SK-N-SH (cell line): Measurements from ENCODE around the gene UBTD1. TPM values are rescaled to one million over a fixed set of nuclear protein-coding genes. Genes with fewer than 3 reads are reported as not detected.

Source experiments
- CTCF ChIA-PET: fragments of 300-600, 350-600 bp; formaldehyde crosslinking; extraction: SDS; loops from one replicate; lab custom pipeline; 2021; lab: Yijun Ruan, JAX
- POLR2A ChIA-PET: fragments of 350-600 bp; sonication (Branson Sonifier 250); formaldehyde crosslinking; extraction: SDS; loops from one replicate; lab custom pipeline; 2020; ENCODE audit warnings: antibody characterized with exemption, inconsistent platforms; lab: Yijun Ruan, JAX
- DNase-seq: peaks from one replicate; pipeline ENCODE4 v3.0.0; 2012
- H2AFZ ChIP-seq: fragments of 200-600 bp; sonication (generic); 2 replicates; pipeline ENCODE4 v1.8.1; 2016; ENCODE audit warnings: antibody characterized with exemption, mild to moderate bottlenecking, low read depth
- H3F3A ChIP-seq: fragments of 200-600 bp; sonication (generic); replicated peaks from 2 replicates; pipeline ENCODE3; 2016; ENCODE audit warnings: antibody characterized with exemption, mild to moderate bottlenecking; ENCODE audit not compliant: insufficient read depth
- H3K27ac ChIP-seq, 2 experiments: fragments of 200-500 bp in 1 of 2; fragments of 200-600 bp in 1 of 2; sonication (Bioruptor generic) in 1 of 2; sonication (generic), shearing (Covaris generic) in 1 of 2; 2 replicates each; pipeline versions ENCODE4 v1.5.1 to v1.6.1; 2014 to 2016; ENCODE audit warnings: low read depth in 2 of 2, inconsistent platforms in 1 of 2, low read length in 1 of 2, mild to moderate bottlenecking in 1 of 2, mixed read lengths in 1 of 2
- H3K27me3 ChIP-seq: fragments of 200-600 bp; sonication (generic), shearing (Covaris generic); 2 replicates; pipeline ENCODE4 v1.6.1; 2016; ENCODE audit warnings: mixed run types; ENCODE audit not compliant: insufficient read depth
- H3K36me3 ChIP-seq, 2 experiments: fragments of 200-500 bp in 1 of 2; fragments of 200-600 bp in 1 of 2; sonication (Bioruptor generic) in 1 of 2; sonication (generic) in 1 of 2; replicated peaks in 1 of 2; 2 replicates each; pipeline versions ENCODE3 to v1.5.1; 2014 to 2016; ENCODE audit warnings: low read length in 1 of 2, mild to moderate bottlenecking in 1 of 2; ENCODE audit not compliant: insufficient read depth in 2 of 2, control insufficient read depth in 1 of 2
- H3K4me1 ChIP-seq, 2 experiments: fragments of 200-500 bp in 1 of 2; fragments of 200-600 bp in 1 of 2; sonication (Bioruptor generic) in 1 of 2; sonication (generic), shearing (Covaris generic) in 1 of 2; 2 replicates each; pipeline versions ENCODE4 v1.5.1 to v1.6.1; 2014 to 2016; ENCODE audit warnings: low read depth in 1 of 2, low read length in 1 of 2, mixed run types in 1 of 2; ENCODE audit not compliant: insufficient read depth in 2 of 2, control insufficient read depth in 1 of 2
- H3K4me2 ChIP-seq: fragments of 200-600 bp; sonication (generic), shearing (Covaris generic); 2 replicates; pipeline ENCODE4 v1.6.1; 2017; ENCODE audit warnings: mixed run types
- H3K4me3 ChIP-seq, 2 experiments: fragments of 200-500 bp in 1 of 2; fragments of 200-600 bp in 1 of 2; sonication (Bioruptor generic) in 1 of 2; sonication (generic), shearing (Covaris generic) in 1 of 2; 2 replicates each; pipeline versions ENCODE4 v1.5.1 to v1.8.1; 2014 to 2016; ENCODE audit warnings: low read depth in 2 of 2, inconsistent platforms in 1 of 2, low read length in 1 of 2, mild to moderate bottlenecking in 1 of 2, mixed read lengths in 1 of 2, moderate library complexity in 1 of 2
- H3K79me2 ChIP-seq: fragments of 200-600 bp; sonication (generic); 2 replicates; pipeline ENCODE4 v1.8.1; 2017; ENCODE audit warnings: mild to moderate bottlenecking; ENCODE audit not compliant: insufficient read depth
- H3K9ac ChIP-seq: fragments of 200-600 bp; sonication (generic); 2 replicates; pipeline ENCODE4 v1.6.1; 2017; ENCODE audit warnings: mixed run types
- H3K9me2 ChIP-seq: fragments of 200-600 bp; sonication (generic); 2 replicates; pipeline ENCODE4 v1.6.1; 2017; ENCODE audit warnings: mixed run types
- H3K9me3 ChIP-seq: fragments of 200-600 bp; sonication (generic); 2 replicates; pipeline ENCODE4 v1.6.1; 2017; ENCODE audit warnings: mixed run types, mild to moderate bottlenecking, moderate library complexity
- H4K20me1 ChIP-seq: fragments of 200-600 bp; sonication (generic); 2 replicates; pipeline ENCODE4 v1.6.1; 2017; ENCODE audit warnings: mild to moderate bottlenecking, mixed run types; ENCODE audit not compliant: insufficient read depth
- FOXJ3 ChIP-seq: sonication (generic); formaldehyde crosslinking; IDR thresholded peaks from 2 replicates; pipeline ENCODE4 v1.5.1; 2020; ENCODE audit warnings: mild to moderate bottlenecking, missing genetic modification reagents
- JUND ChIP-seq: IDR thresholded peaks from 2 replicates; pipeline ENCODE4 v1.4.0; 2012
- MEF2A ChIP-seq: IDR thresholded peaks from 2 replicates; pipeline ENCODE4 v1.4.0; 2012; ENCODE audit warnings: low read depth, borderline replicate concordance
- NFIC ChIP-seq: IDR thresholded peaks from 2 replicates; pipeline ENCODE4 v1.4.0; 2012; ENCODE audit warnings: borderline replicate concordance
- POLR2AphosphoS5 ChIP-seq: IDR thresholded peaks from 2 replicates; pipeline ENCODE4 v1.6.1; 2012; ENCODE audit warnings: low read depth, low read length
- RFX5 ChIP-seq: IDR thresholded peaks from 2 replicates; pipeline ENCODE4 v1.6.1; 2012; ENCODE audit warnings: mild to moderate bottlenecking, improper control_type of control experiment, low read length
- SIN3A ChIP-seq: IDR thresholded peaks from 2 replicates; pipeline ENCODE4 v1.6.1; 2012; ENCODE audit warnings: low read depth, mild to moderate bottlenecking, low read length, moderate library complexity, borderline replicate concordance
- TAF1 ChIP-seq: IDR thresholded peaks from 2 replicates; pipeline ENCODE4 v1.6.1; 2012; ENCODE audit warnings: low read depth, mild to moderate bottlenecking, low read length, moderate library complexity, borderline replicate concordance
- WGBS: methylation state at CpG from one replicate; pipeline ENCODE4 v1.1.6; 2017; ENCODE audit warnings: low lambda C conversion rate; 5-methylcytosine and 5-hydroxymethylcytosine counted together
- polyA plus RNA-seq, 3 experiments: library from polyadenylated mRNA; depleted of rRNA; stranded (reverse); fragments of >200 nt; gene quantifications; 2 replicates each; pipeline ENCODE4 v1.2.3, GENCODE V29; 2012
- TF ChIP-seq, protein P1 (sequence below): IDR thresholded peaks from 2 replicates; pipeline ENCODE4 v1.6.1; 2012; ENCODE audit warnings: mild to moderate bottlenecking, low read depth, low read length, moderate library complexity
- TF ChIP-seq, protein P2 (sequence below): fragments of 150-350 bp; IDR thresholded peaks from 2 replicates; pipeline ENCODE4 v1.6.1; 2016; ENCODE audit warnings: mild to moderate bottlenecking, low read depth, low read length
- TF ChIP-seq, protein P3 (sequence below): fragments of 200-600 bp; sonication (generic); IDR thresholded peaks from 2 replicates; pipeline ENCODE4 v1.6.1; 2017; ENCODE audit warnings: antibody characterized with exemption, mild to moderate bottlenecking, moderate library complexity
- TF ChIP-seq, protein P4 (sequence below): fragments of 150-350 bp; IDR thresholded peaks from 2 replicates; pipeline ENCODE4 v1.6.1; 2017; ENCODE audit warnings: antibody characterized with exemption, low read length, low read depth, borderline replicate concordance
- TF ChIP-seq, protein P5 (sequence below): IDR thresholded peaks from 2 replicates; pipeline ENCODE4 v1.4.0; 2012; ENCODE audit warnings: low read depth

Gene UBTD1
- polyA plus RNA-seq, 1 of the 3 experiments (the other 2 are of a cell fraction) = 38.8 TPM

DNA sequence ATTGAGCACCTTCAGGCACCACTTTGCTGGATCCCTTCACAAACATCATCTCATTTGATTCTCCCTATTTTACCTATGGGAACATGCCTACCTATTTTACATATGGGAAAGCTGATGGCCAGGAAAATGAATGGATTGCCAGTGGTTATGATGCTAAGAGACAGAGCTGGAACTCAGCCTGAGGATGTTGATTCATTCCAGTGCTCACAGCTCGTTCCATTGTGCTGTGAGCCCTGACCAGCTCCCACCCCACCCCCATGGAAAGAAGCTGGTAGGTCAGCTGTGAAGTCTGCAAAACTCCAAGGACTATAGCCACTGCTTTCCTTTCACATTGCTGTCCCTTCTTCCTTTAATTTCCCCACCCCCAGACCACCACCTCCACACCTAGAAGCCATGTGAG, 9.6 kb downstream of the UBTD1 start:
- no peak overlapping the region for H3K4me2 ChIP-seq
- H3F3A ChIP-seq = no peaks in the 10 kb centered on the region
- H3K9ac ChIP-seq = no peak overlapping the region
- H3K79me2 ChIP-seq = peaks cover 83% of the 10 kb centered on the region
- H3K4me1 ChIP-seq = no peaks in the 10 kb centered on the region
- H3K9me3 ChIP-seq = no peaks in the 10 kb centered on the region
- H3K4me3 ChIP-seq = no peak overlapping the region
- CTCF ChIA-PET = interaction anchor here (1.3 kb wide), 1 partner anchor 45 kb away, joined by 9 read pairs; no protein-coding TSS in a partner anchor
- H4K20me1 ChIP-seq = peaks cover 88% of the 10 kb centered on the region
- TF ChIP-seq POLR2AphosphoS5 (no peak), RFX5 (no peak), JUND (no peak), SIN3A (no peak), TAF1 (no peak), FOXJ3 (CRISPR knock-in tag) (no peak), NFIC (no peak), MEF2A (no peak)
- TF ChIP-seq, protein P1, sequence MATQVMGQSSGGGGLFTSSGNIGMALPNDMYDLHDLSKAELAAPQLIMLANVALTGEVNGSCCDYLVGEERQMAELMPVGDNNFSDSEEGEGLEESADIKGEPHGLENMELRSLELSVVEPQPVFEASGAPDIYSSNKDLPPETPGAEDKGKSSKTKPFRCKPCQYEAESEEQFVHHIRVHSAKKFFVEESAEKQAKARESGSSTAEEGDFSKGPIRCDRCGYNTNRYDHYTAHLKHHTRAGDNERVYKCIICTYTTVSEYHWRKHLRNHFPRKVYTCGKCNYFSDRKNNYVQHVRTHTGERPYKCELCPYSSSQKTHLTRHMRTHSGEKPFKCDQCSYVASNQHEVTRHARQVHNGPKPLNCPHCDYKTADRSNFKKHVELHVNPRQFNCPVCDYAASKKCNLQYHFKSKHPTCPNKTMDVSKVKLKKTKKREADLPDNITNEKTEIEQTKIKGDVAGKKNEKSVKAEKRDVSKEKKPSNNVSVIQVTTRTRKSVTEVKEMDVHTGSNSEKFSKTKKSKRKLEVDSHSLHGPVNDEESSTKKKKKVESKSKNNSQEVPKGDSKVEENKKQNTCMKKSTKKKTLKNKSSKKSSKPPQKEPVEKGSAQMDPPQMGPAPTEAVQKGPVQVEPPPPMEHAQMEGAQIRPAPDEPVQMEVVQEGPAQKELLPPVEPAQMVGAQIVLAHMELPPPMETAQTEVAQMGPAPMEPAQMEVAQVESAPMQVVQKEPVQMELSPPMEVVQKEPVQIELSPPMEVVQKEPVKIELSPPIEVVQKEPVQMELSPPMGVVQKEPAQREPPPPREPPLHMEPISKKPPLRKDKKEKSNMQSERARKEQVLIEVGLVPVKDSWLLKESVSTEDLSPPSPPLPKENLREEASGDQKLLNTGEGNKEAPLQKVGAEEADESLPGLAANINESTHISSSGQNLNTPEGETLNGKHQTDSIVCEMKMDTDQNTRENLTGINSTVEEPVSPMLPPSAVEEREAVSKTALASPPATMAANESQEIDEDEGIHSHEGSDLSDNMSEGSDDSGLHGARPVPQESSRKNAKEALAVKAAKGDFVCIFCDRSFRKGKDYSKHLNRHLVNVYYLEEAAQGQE = no peak
- TF ChIP-seq, protein P2, sequence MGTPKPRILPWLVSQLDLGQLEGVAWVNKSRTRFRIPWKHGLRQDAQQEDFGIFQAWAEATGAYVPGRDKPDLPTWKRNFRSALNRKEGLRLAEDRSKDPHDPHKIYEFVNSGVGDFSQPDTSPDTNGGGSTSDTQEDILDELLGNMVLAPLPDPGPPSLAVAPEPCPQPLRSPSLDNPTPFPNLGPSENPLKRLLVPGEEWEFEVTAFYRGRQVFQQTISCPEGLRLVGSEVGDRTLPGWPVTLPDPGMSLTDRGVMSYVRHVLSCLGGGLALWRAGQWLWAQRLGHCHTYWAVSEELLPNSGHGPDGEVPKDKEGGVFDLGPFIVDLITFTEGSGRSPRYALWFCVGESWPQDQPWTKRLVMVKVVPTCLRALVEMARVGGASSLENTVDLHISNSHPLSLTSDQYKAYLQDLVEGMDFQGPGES = no peak
- TF ChIP-seq, protein P3, sequence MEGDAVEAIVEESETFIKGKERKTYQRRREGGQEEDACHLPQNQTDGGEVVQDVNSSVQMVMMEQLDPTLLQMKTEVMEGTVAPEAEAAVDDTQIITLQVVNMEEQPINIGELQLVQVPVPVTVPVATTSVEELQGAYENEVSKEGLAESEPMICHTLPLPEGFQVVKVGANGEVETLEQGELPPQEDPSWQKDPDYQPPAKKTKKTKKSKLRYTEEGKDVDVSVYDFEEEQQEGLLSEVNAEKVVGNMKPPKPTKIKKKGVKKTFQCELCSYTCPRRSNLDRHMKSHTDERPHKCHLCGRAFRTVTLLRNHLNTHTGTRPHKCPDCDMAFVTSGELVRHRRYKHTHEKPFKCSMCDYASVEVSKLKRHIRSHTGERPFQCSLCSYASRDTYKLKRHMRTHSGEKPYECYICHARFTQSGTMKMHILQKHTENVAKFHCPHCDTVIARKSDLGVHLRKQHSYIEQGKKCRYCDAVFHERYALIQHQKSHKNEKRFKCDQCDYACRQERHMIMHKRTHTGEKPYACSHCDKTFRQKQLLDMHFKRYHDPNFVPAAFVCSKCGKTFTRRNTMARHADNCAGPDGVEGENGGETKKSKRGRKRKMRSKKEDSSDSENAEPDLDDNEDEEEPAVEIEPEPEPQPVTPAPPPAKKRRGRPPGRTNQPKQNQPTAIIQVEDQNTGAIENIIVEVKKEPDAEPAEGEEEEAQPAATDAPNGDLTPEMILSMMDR = no peak
- TF ChIP-seq, protein P4, sequence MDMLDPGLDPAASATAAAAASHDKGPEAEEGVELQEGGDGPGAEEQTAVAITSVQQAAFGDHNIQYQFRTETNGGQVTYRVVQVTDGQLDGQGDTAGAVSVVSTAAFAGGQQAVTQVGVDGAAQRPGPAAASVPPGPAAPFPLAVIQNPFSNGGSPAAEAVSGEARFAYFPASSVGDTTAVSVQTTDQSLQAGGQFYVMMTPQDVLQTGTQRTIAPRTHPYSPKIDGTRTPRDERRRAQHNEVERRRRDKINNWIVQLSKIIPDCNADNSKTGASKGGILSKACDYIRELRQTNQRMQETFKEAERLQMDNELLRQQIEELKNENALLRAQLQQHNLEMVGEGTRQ = no peak
- TF ChIP-seq, protein P5, sequence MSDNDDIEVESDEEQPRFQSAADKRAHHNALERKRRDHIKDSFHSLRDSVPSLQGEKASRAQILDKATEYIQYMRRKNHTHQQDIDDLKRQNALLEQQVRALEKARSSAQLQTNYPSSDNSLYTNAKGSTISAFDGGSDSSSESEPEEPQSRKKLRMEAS = no peak
- no peaks in the 10 kb centered on the region for H3K27me3 ChIP-seq
- no peak overlapping the region for H2AFZ ChIP-seq
- no peaks in the 10 kb centered on the region for H3K36me3 ChIP-seq
- DNase-seq = no peak
- POLR2A ChIA-PET = no interaction called here
- no peak overlapping the region for H3K27ac ChIP-seq
- no peaks in the 10 kb centered on the region for H3K9me2 ChIP-seq
- 9% methylated on average over 1 of the region's 1 CpG for WGBS
